OCI-LY7 (cell line): ENCODE data around the gene RIOK1. TPM values are rescaled to one million over a fixed set of nuclear protein-coding genes. Genes with fewer than 3 reads are reported as not detected.
"Not testable (repeated sequence)": the region's sequence is repeated elsewhere in the genome, so short reads cannot be mapped to it uniquely, and the experiment has no call there.

ENCODE experiments used
- BruUV-seq: library from RNA; stranded (reverse); fragments of 400-500 nt; replicated peaks from 2 replicates; lab custom pipeline; 2021; lab: Mats Ljungman, UMichigan
- CTCF ChIA-PET: fragments of 300-600 bp; sonication (Branson Sonifier 250); formaldehyde crosslinking; loops from one replicate; lab custom pipeline; 2022; ENCODE audit warnings: antibody characterized with exemption; ENCODE audit not compliant: unreplicated experiment; lab: Charles Lee
- POLR2A ChIA-PET: fragments of 300-600 bp; sonication (Branson Sonifier 250); formaldehyde crosslinking; loops from one replicate; lab custom pipeline; 2022; ENCODE audit warnings: antibody characterized with exemption; lab: Charles Lee
- DNase-seq: peaks from one replicate; pipeline ENCODE4 v3.0.0-alpha.2; 2015; ENCODE audit warnings: low spot score
- H2AFZ ChIP-seq: fragments of 200-600 bp; sonication (generic), shearing (Covaris generic); 2 replicates; pipeline ENCODE4 v1.6.1; 2014; ENCODE audit warnings: mild to moderate bottlenecking, antibody characterized with exemption, low read length, moderate library complexity
- H3K27ac ChIP-seq: fragments of 200-600 bp; sonication (generic); 2 replicates; pipeline ENCODE4 v1.5.1; 2014; ENCODE audit warnings: mixed run types, low read depth, mild to moderate bottlenecking, moderate library complexity, low read length, inconsistent platforms; ENCODE audit not compliant: poor library complexity, severe bottlenecking
- H3K36me3 ChIP-seq: fragments of 200-600 bp; sonication (generic); 2 replicates; pipeline ENCODE4 v1.6.1; 2014; ENCODE audit warnings: mild to moderate bottlenecking, antibody characterized with exemption, low read length, moderate library complexity, mixed read lengths; ENCODE audit not compliant: insufficient read depth
- H3K4me1 ChIP-seq: fragments of 200-600 bp; sonication (generic); 2 replicates; pipeline ENCODE4 v1.5.1; 2014; ENCODE audit warnings: mild to moderate bottlenecking, low read length; ENCODE audit not compliant: insufficient read depth, poor library complexity, severe bottlenecking
- H3K4me2 ChIP-seq: fragments of 200-600 bp; sonication (generic); 2 replicates; pipeline ENCODE4 v1.6.1; 2014; ENCODE audit warnings: mild to moderate bottlenecking, low read length
- H3K4me3 ChIP-seq: fragments of 200-600 bp; sonication (generic); 2 replicates; pipeline ENCODE4 v1.5.1; 2014; ENCODE audit warnings: mild to moderate bottlenecking, low read depth, low read length; ENCODE audit not compliant: poor library complexity, severe bottlenecking
- H3K79me2 ChIP-seq: fragments of 200-600 bp; sonication (generic); 2 replicates; pipeline ENCODE4 v1.6.1; 2016; ENCODE audit warnings: low read depth, mild to moderate bottlenecking, low read length, moderate library complexity, mixed read lengths; ENCODE audit not compliant: insufficient read depth
- H3K9me2 ChIP-seq: fragments of 200-600 bp; sonication (generic); 2 replicates; pipeline ENCODE4 v1.6.1; 2016; ENCODE audit warnings: mild to moderate bottlenecking, low read length, mixed read lengths; ENCODE audit not compliant: insufficient read depth
- H3K9me3 ChIP-seq: fragments of 200-600 bp; sonication (generic); 2 replicates; pipeline ENCODE4 v1.6.1; 2014; ENCODE audit warnings: mild to moderate bottlenecking, mixed run types, low read length, mixed read lengths
- H4K20me1 ChIP-seq: fragments of 200-600 bp; sonication (generic); 2 replicates; pipeline ENCODE4 v1.6.1; 2014; ENCODE audit warnings: mild to moderate bottlenecking, antibody characterized with exemption, low read length, moderate library complexity, mixed read lengths; ENCODE audit not compliant: insufficient read depth
- EZH2phosphoT487 ChIP-seq: fragments of 200-600 bp; sonication (generic); IDR thresholded peaks from 2 replicates; pipeline ENCODE4 v1.6.1; 2018; ENCODE audit warnings: low read depth, borderline replicate concordance, mild to moderate bottlenecking, mixed run types, antibody characterized with exemption, low read length, moderate library complexity, mixed read lengths
- intact Hi-C: fragments of 100-400 bp; cut with micrococcal nuclease; formaldehyde crosslinking; loops from one replicate; pipeline ENCODE4 v1.10.0; 2022; ENCODE audit not compliant: unreplicated experiment
- total RNA-seq, 2 experiments: library from RNA; depleted of rRNA in 1 of 2; stranded (reverse); fragments of >200 nt in 1 of 2; shearing (Covaris generic) in 1 of 2; gene quantifications; 2 replicates each; pipeline ENCODE4 v1.2.3, GENCODE V29; 2014 to 2022
- TF ChIP-seq, protein P1 (sequence below): fragments of 200-600 bp; sonication (generic); conservative IDR thresholded peaks from 2 replicates; pipeline ENCODE4 v1.5.1; 2014; ENCODE audit warnings: mild to moderate bottlenecking, antibody characterized with exemption, low read length, moderate library complexity, mixed read lengths

The RIOK1 gene
- total RNA-seq, 2 experiments from 2014 or later = 35.2 to 55.0 TPM

DNA sequence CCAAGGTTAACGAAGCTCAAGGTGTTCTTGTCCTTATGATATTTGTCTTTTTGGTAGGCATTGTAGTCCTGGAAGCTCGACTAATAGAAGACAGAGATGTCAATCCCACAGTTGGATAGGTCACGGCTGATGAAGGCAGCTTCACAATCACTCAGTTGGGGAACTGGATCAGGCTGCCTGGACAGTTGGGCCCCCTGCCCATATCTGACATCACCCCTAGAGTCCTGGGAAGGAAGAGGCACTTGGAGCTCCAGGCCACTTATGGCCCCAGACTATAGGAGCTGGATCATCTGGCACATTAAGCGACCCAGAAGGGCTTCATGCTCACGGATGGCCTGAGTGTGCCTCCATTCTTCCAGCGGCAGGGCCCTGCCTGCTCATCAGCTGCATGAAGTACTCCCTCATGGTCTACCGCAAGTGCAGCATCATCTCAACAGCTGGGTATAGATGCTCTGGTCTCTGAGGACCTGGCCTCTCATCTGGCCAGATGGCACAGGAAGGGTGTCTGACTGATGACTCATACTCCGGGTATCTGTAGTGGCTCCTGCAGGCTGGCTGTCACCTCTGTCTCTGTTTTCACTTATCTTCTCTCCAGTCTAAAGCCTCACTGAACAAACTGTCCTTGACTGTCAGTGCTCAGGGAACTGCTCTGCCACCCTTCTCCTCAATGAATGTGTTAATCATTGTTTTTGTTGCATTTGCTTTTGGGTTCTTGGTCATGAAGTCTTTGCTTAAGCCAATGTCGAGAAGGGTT lies 47.4 kb upstream of the RIOK1 start:
- Histone ChIP-seq H3K79me2 (no peaks in the 10 kb centered on the region), H2AFZ (no peak overlapping the region), H3K9me2 (no peaks in the 10 kb centered on the region), H3K4me3 (no peak overlapping the region), H3K9me3 (no peaks in the 10 kb centered on the region), H3K4me2 (no peak overlapping the region), H4K20me1 (no peaks in the 10 kb centered on the region), H3K36me3 (no peaks in the 10 kb centered on the region), H3K27ac (no peak overlapping the region), H3K4me1 (no peaks in the 10 kb centered on the region)
- no TSS peak for BruUV-seq
- DNase-seq = no peak
- CTCF ChIA-PET = no interaction called here
- POLR2A ChIA-PET = no interaction called here
- TF ChIP-seq, protein P1, sequence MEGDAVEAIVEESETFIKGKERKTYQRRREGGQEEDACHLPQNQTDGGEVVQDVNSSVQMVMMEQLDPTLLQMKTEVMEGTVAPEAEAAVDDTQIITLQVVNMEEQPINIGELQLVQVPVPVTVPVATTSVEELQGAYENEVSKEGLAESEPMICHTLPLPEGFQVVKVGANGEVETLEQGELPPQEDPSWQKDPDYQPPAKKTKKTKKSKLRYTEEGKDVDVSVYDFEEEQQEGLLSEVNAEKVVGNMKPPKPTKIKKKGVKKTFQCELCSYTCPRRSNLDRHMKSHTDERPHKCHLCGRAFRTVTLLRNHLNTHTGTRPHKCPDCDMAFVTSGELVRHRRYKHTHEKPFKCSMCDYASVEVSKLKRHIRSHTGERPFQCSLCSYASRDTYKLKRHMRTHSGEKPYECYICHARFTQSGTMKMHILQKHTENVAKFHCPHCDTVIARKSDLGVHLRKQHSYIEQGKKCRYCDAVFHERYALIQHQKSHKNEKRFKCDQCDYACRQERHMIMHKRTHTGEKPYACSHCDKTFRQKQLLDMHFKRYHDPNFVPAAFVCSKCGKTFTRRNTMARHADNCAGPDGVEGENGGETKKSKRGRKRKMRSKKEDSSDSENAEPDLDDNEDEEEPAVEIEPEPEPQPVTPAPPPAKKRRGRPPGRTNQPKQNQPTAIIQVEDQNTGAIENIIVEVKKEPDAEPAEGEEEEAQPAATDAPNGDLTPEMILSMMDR = no peak
- TF ChIP-seq EZH2phosphoT487 = no peak
- intact Hi-C loops = no loop called here

DNA sequence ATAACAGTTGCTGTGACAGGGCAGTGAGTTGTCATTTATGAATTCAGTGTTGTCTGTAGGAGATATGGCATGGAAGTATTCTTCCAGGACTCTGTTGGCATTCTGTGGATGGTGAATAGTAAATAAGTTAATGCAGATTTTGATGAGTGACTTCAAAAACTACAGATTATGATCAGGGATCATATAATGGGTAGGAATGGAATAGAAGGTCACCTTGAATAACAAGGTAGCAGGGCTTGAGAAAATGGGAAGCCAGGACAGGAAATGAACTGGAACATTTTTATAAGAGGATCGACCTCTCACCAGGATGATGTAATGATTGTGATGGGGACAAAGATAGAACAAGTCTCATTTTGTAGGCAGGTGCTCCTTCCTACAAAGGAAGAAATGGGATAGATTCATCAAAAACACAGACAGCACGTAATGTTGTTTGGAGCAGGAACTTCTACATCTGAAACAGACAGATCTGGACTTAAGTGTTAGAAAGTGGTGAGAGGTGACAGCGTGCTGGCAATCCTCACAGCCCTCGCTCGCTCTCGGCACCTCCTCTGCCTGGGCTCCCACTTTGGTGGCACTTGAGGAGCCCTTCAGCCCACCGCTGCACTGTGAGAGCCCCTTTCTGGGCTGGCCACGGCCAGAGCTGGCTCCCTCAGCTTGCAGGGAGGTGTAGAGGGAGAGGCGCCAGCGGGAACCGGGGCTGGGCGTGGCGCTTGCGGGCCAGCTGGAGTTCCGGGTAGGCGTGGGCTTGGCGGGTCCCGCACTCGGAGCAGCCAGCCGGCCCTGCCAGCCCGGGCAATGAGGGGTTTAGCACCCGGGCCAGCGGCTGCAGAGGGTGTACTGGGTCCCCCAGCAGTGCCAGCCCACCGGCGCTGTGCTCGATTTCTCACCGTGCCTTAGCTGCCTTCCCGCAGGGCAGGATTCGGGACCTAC lies 45.8 kb upstream of the RIOK1 start:
- no peaks in the 10 kb centered on the region for H3K4me1 ChIP-seq
- H3K36me3 ChIP-seq = no peaks in the 10 kb centered on the region
- no peak for DNase-seq
- H3K79me2 ChIP-seq = no peaks in the 10 kb centered on the region
- no peak overlapping the region for H3K4me2 ChIP-seq
- TF ChIP-seq, protein P1 = no peak
- no peak for TF ChIP-seq EZH2phosphoT487
- H3K27ac ChIP-seq = no peak overlapping the region
- BruUV-seq = no TSS peak
- ChIA-PET POLR2A (interaction anchor here (1.0 kb wide), 1 partner anchor 246 kb away, joined by 3 read pairs; the partner anchor contains the start of gene SNRNP48), CTCF (no interaction called here)
- intact Hi-C loops = no loop called here
- no peaks in the 10 kb centered on the region for H3K9me3 ChIP-seq
- H2AFZ ChIP-seq = no peak overlapping the region
- no peaks in the 10 kb centered on the region for H3K9me2 ChIP-seq
- no peaks in the 10 kb centered on the region for H4K20me1 ChIP-seq
- no peak overlapping the region for H3K4me3 ChIP-seq

DNA sequence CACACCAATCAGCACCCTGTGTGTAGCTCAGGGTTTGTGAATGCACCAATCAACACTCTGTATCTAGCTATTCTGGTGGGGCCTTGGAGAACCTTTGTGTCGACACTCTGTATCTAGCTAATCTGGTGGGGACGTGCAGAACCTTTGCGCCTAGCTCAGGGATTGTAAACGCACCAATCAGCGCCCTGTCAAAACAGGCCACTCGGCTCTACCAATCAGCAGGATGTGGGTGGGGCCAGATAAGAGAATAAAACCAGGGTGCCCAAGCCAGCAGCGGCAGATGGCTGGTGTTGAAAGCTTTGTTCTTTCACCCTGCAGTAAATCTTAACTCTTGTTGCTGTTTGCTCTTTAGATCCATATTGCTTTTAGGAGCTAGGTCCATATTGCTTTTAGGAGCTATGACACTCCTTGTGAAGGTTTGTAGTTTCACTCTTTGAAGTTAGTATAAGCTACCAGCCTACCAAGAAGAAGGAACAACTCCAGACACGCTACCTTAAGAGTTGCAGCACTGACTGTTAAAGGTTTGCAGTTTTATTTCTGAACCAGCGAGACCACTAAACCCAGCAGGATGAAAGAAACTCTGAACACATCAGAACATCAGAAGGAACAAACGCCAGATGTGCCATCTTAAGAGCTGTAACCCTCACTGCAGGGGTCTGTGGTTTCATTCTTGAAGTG lies 44.7 kb upstream of the RIOK1 start:
- DNase-seq, H2AFZ ChIP-seq, H3K9me2 ChIP-seq, H3K36me3 ChIP-seq, H3K4me2 ChIP-seq, H3K9me3 ChIP-seq, H3K4me1 ChIP-seq, BruUV-seq, H4K20me1 ChIP-seq, H3K4me3 ChIP-seq, intact Hi-C loops, H3K27ac ChIP-seq, H3K79me2 ChIP-seq: not testable (repeated sequence)
- CTCF ChIA-PET = interaction anchor here (0.6 kb wide), 1 partner anchor 63 kb away, joined by 4 read pairs; no protein-coding TSS in a partner anchor
- POLR2A ChIA-PET = interaction anchor here (1.0 to 1.2 kb wide), 2 partner anchors 67 to 245 kb away, joined by 3 read pairs; partner anchors contain the start of gene SNRNP48

DNA sequence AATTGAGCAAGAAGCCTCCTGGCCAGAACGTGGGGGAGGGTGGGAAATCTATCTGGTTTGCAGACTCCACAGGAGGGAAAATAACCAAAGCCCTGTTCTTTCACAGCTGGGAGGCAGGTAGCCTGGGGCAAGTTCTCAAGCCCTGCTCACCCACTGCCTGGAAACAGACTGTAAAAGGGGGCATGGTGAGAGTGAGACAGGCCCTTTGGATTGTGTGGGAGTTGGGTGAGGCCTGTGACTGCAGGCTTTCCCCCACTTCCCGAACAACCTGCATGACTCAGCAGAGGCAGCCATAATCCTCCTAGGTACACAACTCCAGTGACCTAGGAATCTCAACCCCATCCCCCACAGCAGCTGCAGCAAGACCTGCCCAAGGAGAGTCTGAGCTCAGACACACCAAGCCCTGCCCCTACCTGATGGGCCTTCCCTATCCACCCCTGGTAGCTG lies 42.0 kb upstream of the RIOK1 start:
- DNase-seq, H3K27ac ChIP-seq, H4K20me1 ChIP-seq, CTCF ChIA-PET, H3K4me2 ChIP-seq, H3K4me1 ChIP-seq, H3K79me2 ChIP-seq, H3K4me3 ChIP-seq, intact Hi-C loops, BruUV-seq, H3K9me3 ChIP-seq, H2AFZ ChIP-seq, H3K36me3 ChIP-seq, H3K9me2 ChIP-seq: not testable (repeated sequence)
- POLR2A ChIA-PET = interaction anchor here (0.6 to 1.0 kb wide), 2 partner anchors 63 to 142 kb away, joined by 3 read pairs; no protein-coding TSS in a partner anchor
